ENCODE measurements around the gene NCK1.
"Not testable (repeated sequence)": the region's sequence is repeated elsewhere in the genome, so short reads cannot be mapped to it uniquely, and the experiment has no call there.

DNA sequence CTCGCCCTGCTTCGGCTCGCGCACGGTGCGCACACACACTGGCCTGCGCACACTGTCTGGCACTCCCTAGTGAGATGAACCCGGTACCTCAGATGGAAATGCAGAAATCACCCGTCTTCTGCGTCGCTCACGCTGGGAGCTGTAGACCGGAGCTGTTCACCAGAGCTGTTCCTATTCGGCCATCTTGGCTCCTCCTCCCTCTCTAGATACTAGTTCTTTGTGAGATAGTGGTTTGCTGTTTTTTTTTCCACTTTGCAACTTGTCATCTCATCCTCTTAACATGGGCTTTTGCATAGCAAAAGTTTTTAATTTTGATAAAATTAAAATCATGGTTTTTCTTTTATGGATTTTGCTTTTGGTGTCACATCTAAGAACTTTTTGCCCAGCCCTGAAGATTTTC lies 107.5 kb downstream of the NCK1 start:
- not testable (repeated sequence) for TF ChIP-seq POLR2AphosphoS5 (IDR thresholded peaks at IDR 0.05; ENCODE audit: borderline replicate concordance, low read depth, low read length); EZH2 (IDR thresholded peaks at IDR 0.05)

Data from SK-N-MC (cell line).